Stimulated activated CD4-positive, alpha-beta T cell treated with anti-CD3 and anti-CD28 coated beads, TNF-alpha, amount 100 ng/mL, for 24 hours (primary cell): ENCODE measurements around the gene JARID2.

Experiments
- DNase-seq, 3 experiments: peaks; one replicate each; pipeline ENCODE4 v3.0.0-alpha.2; 2020; ENCODE audit warnings: low read depth in 3 of 3

Gene JARID2

DNA sequence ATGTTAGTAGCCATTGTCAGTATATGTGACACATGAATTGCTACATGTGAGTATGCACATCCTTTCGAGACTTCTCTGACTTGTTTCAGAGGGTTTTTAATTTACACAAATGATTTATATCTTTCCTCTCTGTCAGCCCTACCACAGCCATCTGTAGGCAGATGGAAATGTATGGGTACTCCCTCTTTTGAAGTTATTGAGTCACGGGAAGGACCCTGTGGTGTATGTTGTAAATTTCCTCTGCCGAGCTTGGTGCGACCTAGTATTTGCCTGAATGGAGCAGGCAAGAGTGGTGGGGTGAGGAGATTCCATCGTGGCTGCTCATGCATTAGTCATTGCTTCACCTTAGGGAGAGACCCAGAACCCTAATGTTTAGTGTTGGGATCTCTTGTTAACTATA is 171.9 kb downstream of the JARID2 start:
- DNase-seq = peak in 2 of 3 experiments; percentile 23 to 40

- DNase-seq = no peak
These were observed 173.6 kb downstream of the JARID2 start for GRCh38 chr6:15419493-15419892.

DNA sequence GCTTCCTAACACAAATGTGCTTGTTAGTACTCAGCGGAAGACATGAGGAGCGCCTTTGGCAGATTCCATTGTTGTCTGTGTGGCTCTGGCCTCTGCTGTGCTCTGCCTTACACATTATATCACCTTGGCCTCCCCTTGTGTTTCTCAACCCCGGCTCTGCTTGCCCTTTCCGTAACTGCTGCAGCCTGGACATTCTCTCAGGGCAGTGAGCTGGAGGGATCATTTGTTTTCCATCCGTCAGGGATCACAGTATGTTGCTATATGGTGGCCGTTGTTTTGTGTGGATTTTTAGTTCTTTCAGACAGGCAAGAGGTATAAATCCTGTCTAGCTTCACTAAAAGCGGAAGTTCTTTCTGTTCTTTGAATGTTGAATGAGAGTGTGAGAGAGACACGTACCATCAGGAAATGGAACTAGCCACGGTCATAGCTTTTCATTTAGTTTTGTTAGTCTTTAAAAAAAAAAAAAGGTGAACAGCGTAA is 175.1 kb downstream of the JARID2 start:
- no peak for DNase-seq

GRCh38 chr6:15421945-15422733 is 176.3 kb downstream of the JARID2 start:
- peak in 1 of 3 experiments; percentile 33 for DNase-seq

DNA sequence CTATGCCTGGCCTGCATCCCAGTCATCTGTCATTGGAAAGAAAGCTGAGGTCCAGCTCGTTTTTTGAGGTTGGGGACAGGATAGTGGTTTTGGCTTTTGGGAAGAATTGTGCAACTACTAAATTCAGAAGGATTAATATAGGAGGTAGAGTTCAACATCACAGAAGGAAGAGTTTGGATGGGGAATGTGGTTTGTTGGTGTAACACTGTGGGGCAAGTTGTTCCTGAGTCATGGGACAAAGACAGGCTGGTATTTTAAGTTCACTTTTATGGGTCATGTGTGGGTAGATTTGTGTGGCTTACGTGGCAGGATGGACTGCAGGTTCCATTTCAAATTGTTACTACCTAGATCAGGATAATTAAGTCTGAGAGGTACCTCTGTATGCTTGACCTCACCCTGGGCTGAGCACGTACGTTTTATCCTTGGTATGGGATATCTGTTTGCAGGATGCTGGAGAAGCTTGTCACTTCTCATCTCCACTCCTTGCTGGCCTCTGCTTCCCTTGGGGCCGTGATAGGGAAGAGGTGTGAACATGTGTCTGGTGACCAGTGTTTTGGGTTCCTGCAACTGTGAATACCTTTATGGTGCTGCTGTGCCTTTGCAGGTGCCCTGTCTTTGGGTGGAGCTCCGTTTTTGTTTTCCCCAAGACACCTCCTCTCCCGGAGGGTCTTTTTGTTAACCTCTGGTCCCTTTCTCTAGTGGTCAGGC is 177.6 kb downstream of the JARID2 start:
- no peak for DNase-seq

DNA sequence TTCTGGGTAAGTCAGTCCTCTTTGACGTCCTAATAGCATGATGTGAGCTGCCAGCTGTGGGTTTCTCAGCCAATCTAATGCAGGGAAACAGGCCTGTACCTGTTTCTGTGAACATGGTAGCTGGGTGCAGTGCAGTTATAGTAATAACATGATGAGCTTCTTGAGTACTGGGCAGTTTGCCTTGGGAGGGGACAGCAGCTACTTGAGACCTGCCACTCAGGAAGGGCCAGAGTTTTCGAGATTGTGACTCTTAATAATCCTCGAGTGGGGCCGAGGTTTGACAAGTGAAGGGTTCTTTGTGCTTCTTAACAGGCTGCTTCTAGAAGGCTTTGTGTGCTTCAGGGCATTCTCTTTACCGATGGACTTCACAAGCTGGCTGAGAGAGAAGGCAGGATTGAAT is 180.1 kb downstream of the JARID2 start:
- DNase-seq = no peak

- DNase-seq = no peak
These were observed 180.5 kb downstream of the JARID2 start for GRCh38 chr6:15426395-15426794.

DNA sequence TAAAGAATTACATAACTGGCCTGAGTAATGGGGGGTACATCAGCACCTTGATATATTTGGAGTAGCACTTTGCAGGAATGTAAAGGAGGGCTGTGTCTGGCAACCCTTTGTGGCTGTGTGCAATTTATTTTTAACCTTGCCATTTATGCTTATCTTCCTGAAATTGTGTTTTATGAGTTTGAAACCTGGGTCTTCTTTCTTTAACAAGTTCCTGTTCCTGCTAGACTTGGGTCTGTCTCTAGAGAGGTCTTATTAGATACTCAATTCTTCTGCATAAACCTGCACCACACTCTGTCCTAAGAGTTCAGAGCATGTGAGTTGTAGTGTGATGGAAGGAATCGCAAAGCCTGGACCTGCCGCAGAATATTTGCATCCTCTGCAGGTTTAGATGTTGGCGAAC is 181.0 kb downstream of the JARID2 start:
- DNase-seq = no peak

- DNase-seq = no peak
These were observed 181.6 kb downstream of the JARID2 start for GRCh38 chr6:15427331-15428070.

GRCh38 chr6:15429141-15430110 is 183.6 kb downstream of the JARID2 start:
- no peak for DNase-seq

- no peak for DNase-seq
These were observed 184.3 kb downstream of the JARID2 start for GRCh38 chr6:15430186-15430585.

GRCh38 chr6:15430931-15431405 is 185.1 kb downstream of the JARID2 start:
- no peak for DNase-seq

- DNase-seq = no peak
These were observed 186.1 kb downstream of the JARID2 start for GRCh38 chr6:15431762-15432483.

GRCh38 chr6:15433511-15433861 is 187.6 kb downstream of the JARID2 start:
- no peak for DNase-seq

DNA sequence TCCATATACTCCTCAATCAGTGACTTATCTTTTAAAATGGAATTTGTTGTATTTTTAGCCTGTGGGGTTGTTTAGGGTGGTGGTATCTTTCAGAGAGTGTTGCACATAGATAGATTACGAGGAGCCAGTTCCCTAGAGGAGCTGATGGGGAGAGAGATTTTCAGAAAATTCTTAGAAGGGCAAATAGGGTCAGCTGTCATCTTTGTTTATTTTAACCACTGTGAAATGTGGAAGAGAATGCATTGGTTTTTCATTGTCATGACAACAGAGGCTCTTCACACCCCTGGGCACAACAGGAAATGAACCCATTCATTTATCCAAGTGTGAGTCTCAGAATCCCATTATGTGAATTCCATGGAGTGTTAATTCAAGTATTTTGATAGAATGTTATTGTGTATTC is 188.4 kb downstream of the JARID2 start:
- no peak for DNase-seq

DNA sequence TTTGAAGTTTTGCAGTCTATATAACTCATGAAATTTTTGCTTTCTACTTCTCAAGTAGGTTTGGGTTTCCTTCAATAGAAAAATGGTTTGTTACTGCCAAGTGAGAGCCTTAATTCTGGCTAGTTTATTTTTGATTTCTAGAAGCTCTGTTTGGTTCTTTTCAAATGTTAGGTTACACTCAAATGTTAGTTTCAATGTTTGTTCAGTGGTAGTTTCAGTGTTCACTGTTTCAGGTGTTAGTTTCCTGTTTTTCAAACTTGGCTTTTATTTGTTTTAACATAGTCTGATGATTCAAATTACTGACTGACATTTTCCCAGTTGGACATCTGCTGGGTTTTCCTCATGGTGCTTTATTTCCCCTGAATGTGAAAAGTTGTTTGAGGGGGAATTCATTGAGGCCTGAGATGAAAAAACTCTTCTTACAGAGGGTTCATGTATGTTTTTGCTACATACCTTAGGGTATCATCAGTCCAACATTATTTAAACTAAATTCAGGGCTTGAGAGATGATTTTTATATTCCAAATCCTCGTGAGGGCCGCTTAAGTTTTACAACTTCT is 189.0 kb downstream of the JARID2 start:
- DNase-seq = no peak

- DNase-seq = no peak
These were observed 189.6 kb downstream of the JARID2 start for GRCh38 chr6:15435468-15435867.

DNA sequence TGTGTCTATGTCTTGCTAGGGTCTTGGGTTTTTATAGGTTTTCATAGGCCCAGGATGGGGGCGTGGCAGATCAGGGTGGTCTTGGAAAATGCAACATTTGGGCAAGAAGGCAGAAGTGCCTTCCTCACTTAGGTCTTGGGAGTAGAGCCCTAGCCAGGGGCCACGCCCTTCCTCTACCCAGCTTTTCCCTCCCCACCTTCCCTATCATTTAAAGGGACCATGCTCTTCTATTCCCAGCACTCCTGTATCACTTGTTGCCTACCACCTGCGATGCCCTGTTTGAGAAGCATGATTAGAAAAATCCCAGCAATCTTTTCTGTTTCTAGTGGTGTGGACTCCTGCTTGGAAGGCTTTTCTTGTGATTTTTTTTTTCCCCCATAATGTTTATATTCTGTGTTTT is 190.6 kb downstream of the JARID2 start:
- DNase-seq = no peak

- DNase-seq = no peak
These were observed 191.3 kb downstream of the JARID2 start for GRCh38 chr6:15437090-15437635.
